ENCODE results near the gene ATP10B.
A peak's percentile ranks its signal among the peaks of the same experiment; 100 is the strongest.

The ATP10B gene

GRCh38 chr5:160542840-160543239, 309.2 kb downstream of the ATP10B start:
- DNase-seq = no peak

- DNase-seq = no peak
Observed at GRCh38 chr5:160542281-160542680, 309.7 kb downstream of the ATP10B start.

- DNase-seq = peak in 2 of 4 experiments; percentile 13 to 21
Observed at GRCh38 chr5:160539431-160539830, 312.6 kb downstream of the ATP10B start.

- no peak for DNase-seq
Observed at GRCh38 chr5:160537940-160538339, 314.1 kb downstream of the ATP10B start.

GRCh38 chr5:160537116-160537515, 314.9 kb downstream of the ATP10B start:
- no peak for DNase-seq

- no peak for DNase-seq
Observed at GRCh38 chr5:160534914-160535313, 317.1 kb downstream of the ATP10B start.

GRCh38 chr5:160534125-160534524, 317.9 kb downstream of the ATP10B start:
- no peak for DNase-seq

- no peak for DNase-seq
Observed at GRCh38 chr5:160525471-160526261, 326.3 kb downstream of the ATP10B start.

- no peak for DNase-seq
Observed at GRCh38 chr5:160524827-160525226, 327.2 kb downstream of the ATP10B start.

- no peak for DNase-seq
Observed at GRCh38 chr5:160523502-160524163, 328.4 kb downstream of the ATP10B start.

GRCh38 chr5:160521392-160521663, 330.7 kb downstream of the ATP10B start:
- DNase-seq = no peak

- DNase-seq = no peak
Observed at GRCh38 chr5:160520609-160521391, 331.2 kb downstream of the ATP10B start.

- no peak for DNase-seq
Observed at GRCh38 chr5:160516696-160517530, 335.1 kb downstream of the ATP10B start.

GRCh38 chr5:160514866-160515265, 337.1 kb downstream of the ATP10B start:
- no peak for DNase-seq

GRCh38 chr5:160514191-160514590, 337.8 kb downstream of the ATP10B start:
- DNase-seq = no peak

- no peak for DNase-seq
Observed at GRCh38 chr5:160513485-160513884, 338.5 kb downstream of the ATP10B start.

Measured in activated CD4-positive, CD25-positive, alpha-beta regulatory T cell (primary cell).